IPS-18a (cell line): ENCODE data around the gene VWA2.

Source experiments
- H3K27ac ChIP-seq: one replicate; pipeline ENCODE4 v1.5.1; 2013; ENCODE audit warnings: low read length
- H3K27me3 ChIP-seq: one replicate; pipeline ENCODE4 v1.6.1; 2013; ENCODE audit warnings: mild to moderate bottlenecking, low read length; ENCODE audit not compliant: control insufficient read depth, insufficient read depth
- H3K36me3 ChIP-seq: one replicate; pipeline ENCODE4 v1.6.1; 2013; ENCODE audit warnings: low read depth, low read length; ENCODE audit not compliant: control insufficient read depth
- H3K4me1 ChIP-seq: one replicate; pipeline ENCODE4 v1.6.1; 2013; ENCODE audit warnings: low read depth, low read length; ENCODE audit not compliant: control insufficient read depth
- H3K4me3 ChIP-seq: one replicate; pipeline ENCODE4 v1.5.1; 2013; ENCODE audit warnings: low read length
- H3K9ac ChIP-seq: one replicate; pipeline ENCODE4 v1.6.1; 2013; ENCODE audit warnings: mild to moderate bottlenecking, low read length, moderate library complexity
- H3K9me3 ChIP-seq: one replicate; pipeline ENCODE4 v1.6.1; 2013; ENCODE audit warnings: low read depth, low read length; ENCODE audit not compliant: control insufficient read depth

Gene VWA2

GRCh38 chr10:114239117-114239993 lies at the start of gene VWA2:
VWA2 (plus strand) TSS chr10:114239254; CDS start chr10:114248714, 9,460 bp downstream.
- peaks cover 45% of the 10 kb centered on the region for H3K27me3 ChIP-seq
- peak within 1 kb of the TSS; percentile 30 for H3K9ac ChIP-seq
- no peak within 1 kb of the TSS for H3K27ac ChIP-seq
- no peaks in the 10 kb centered on the region for H3K36me3 ChIP-seq
- H3K4me3 ChIP-seq, result peak within 1 kb of the TSS; percentile 56
- H3K4me1 ChIP-seq, result peaks cover 4% of the 10 kb centered on the region
- H3K9me3 ChIP-seq, result no peaks in the 10 kb centered on the region

GRCh38 chr10:114189700-114190099 lies 49.4 kb upstream of the VWA2 start:
- H3K27ac ChIP-seq, result no peak overlapping the region
- no peak overlapping the region for H3K4me3 ChIP-seq

GRCh38 chr10:114195079-114195478 lies 44.0 kb upstream of the VWA2 start:
- H3K9me3 ChIP-seq, result no peaks in the 10 kb centered on the region
- H3K4me1 ChIP-seq, result no peaks in the 10 kb centered on the region
- H3K27me3 ChIP-seq, result no peaks in the 10 kb centered on the region
- H3K9ac ChIP-seq, result no peak overlapping the region
- no peaks in the 10 kb centered on the region for H3K36me3 ChIP-seq
- no peak overlapping the region for H3K4me3 ChIP-seq
- H3K27ac ChIP-seq, result no peak overlapping the region

More at GRCh38 chr10:114189700-114190099, 49.4 kb upstream of the VWA2 start:
- Histone ChIP-seq H3K36me3 (no peaks in the 10 kb centered on the region), H3K9ac (no peak overlapping the region), H3K4me1 (no peaks in the 10 kb centered on the region), H3K9me3 (no peaks in the 10 kb centered on the region), H3K27me3 (no peaks in the 10 kb centered on the region)

- Histone ChIP-seq H3K9me3 (no peaks in the 10 kb centered on the region), H3K27ac (no peak overlapping the region), H3K4me1 (no peaks in the 10 kb centered on the region), H3K36me3 (no peaks in the 10 kb centered on the region), H3K27me3 (no peaks in the 10 kb centered on the region), H3K4me3 (no peak overlapping the region), H3K9ac (no peak overlapping the region)
Observed at GRCh38 chr10:114199239-114199638, 39.8 kb upstream of the VWA2 start.

- H3K36me3 ChIP-seq, result no peaks in the 10 kb centered on the region
- no peak overlapping the region for H3K27ac ChIP-seq
- no peaks in the 10 kb centered on the region for H3K27me3 ChIP-seq
Observed at GRCh38 chr10:114202812-114203211, 36.2 kb upstream of the VWA2 start.

GRCh38 chr10:114206902-114207301 lies 32.2 kb upstream of the VWA2 start:
- no peaks in the 10 kb centered on the region for H3K36me3 ChIP-seq
- peaks cover 7% of the 10 kb centered on the region for H3K4me1 ChIP-seq
- H3K9ac ChIP-seq, result no peak overlapping the region
- no peaks in the 10 kb centered on the region for H3K9me3 ChIP-seq
- H3K27ac ChIP-seq, result no peak overlapping the region
- H3K27me3 ChIP-seq, result no peaks in the 10 kb centered on the region
- H3K4me3 ChIP-seq, result no peak overlapping the region

More at GRCh38 chr10:114202812-114203211, 36.2 kb upstream of the VWA2 start:
- Histone ChIP-seq H3K9ac (no peak overlapping the region), H3K4me3 (no peak overlapping the region), H3K4me1 (peaks cover under 1% of the 10 kb centered on the region), H3K9me3 (no peaks in the 10 kb centered on the region)

- Histone ChIP-seq H3K36me3 (no peaks in the 10 kb centered on the region), H3K9me3 (no peaks in the 10 kb centered on the region), H3K4me3 (no peak overlapping the region), H3K27ac (no peak overlapping the region), H3K9ac (no peak overlapping the region), H3K27me3 (no peaks in the 10 kb centered on the region), H3K4me1 (peaks cover 7% of the 10 kb centered on the region)
Observed at GRCh38 chr10:114207349-114207748, 31.7 kb upstream of the VWA2 start.

- peaks cover 7% of the 10 kb centered on the region for H3K4me1 ChIP-seq
- H3K4me3 ChIP-seq, result no peak overlapping the region
- H3K27me3 ChIP-seq, result no peaks in the 10 kb centered on the region
- H3K9me3 ChIP-seq, result no peaks in the 10 kb centered on the region
- H3K27ac ChIP-seq, result no peak overlapping the region
- H3K36me3 ChIP-seq, result no peaks in the 10 kb centered on the region
- H3K9ac ChIP-seq, result no peak overlapping the region
Observed at GRCh38 chr10:114208351-114208750, 30.7 kb upstream of the VWA2 start.

- Histone ChIP-seq H3K36me3 (no peaks in the 10 kb centered on the region), H3K27me3 (no peaks in the 10 kb centered on the region), H3K9me3 (no peaks in the 10 kb centered on the region), H3K9ac (no peak overlapping the region), H3K27ac (no peak overlapping the region), H3K4me3 (no peak overlapping the region), H3K4me1 (peaks cover 7% of the 10 kb centered on the region)
Observed at GRCh38 chr10:114212153-114212552, 26.9 kb upstream of the VWA2 start.

- no peaks in the 10 kb centered on the region for H3K4me1 ChIP-seq
- H3K27me3 ChIP-seq, result no peaks in the 10 kb centered on the region
- no peaks in the 10 kb centered on the region for H3K36me3 ChIP-seq
- no peak overlapping the region for H3K9ac ChIP-seq
- H3K27ac ChIP-seq, result no peak overlapping the region
- H3K4me3 ChIP-seq, result no peak overlapping the region
- no peaks in the 10 kb centered on the region for H3K9me3 ChIP-seq
Observed at GRCh38 chr10:114215033-114215432, 24.0 kb upstream of the VWA2 start.

- Histone ChIP-seq H3K27ac (no peak overlapping the region), H3K9ac (no peak overlapping the region), H3K27me3 (no peaks in the 10 kb centered on the region), H3K36me3 (no peaks in the 10 kb centered on the region), H3K4me1 (no peaks in the 10 kb centered on the region), H3K9me3 (no peaks in the 10 kb centered on the region), H3K4me3 (no peak overlapping the region)
Observed at GRCh38 chr10:114220281-114220680, 18.8 kb upstream of the VWA2 start.

GRCh38 chr10:114221235-114221634 lies 17.8 kb upstream of the VWA2 start:
- Histone ChIP-seq H3K27ac (no peak overlapping the region), H3K4me1 (no peaks in the 10 kb centered on the region), H3K36me3 (no peaks in the 10 kb centered on the region), H3K9me3 (no peaks in the 10 kb centered on the region), H3K27me3 (no peaks in the 10 kb centered on the region), H3K9ac (no peak overlapping the region), H3K4me3 (no peak overlapping the region)
